ENCODE measurements around the gene ZNF174.

Gene ZNF174

DNA sequence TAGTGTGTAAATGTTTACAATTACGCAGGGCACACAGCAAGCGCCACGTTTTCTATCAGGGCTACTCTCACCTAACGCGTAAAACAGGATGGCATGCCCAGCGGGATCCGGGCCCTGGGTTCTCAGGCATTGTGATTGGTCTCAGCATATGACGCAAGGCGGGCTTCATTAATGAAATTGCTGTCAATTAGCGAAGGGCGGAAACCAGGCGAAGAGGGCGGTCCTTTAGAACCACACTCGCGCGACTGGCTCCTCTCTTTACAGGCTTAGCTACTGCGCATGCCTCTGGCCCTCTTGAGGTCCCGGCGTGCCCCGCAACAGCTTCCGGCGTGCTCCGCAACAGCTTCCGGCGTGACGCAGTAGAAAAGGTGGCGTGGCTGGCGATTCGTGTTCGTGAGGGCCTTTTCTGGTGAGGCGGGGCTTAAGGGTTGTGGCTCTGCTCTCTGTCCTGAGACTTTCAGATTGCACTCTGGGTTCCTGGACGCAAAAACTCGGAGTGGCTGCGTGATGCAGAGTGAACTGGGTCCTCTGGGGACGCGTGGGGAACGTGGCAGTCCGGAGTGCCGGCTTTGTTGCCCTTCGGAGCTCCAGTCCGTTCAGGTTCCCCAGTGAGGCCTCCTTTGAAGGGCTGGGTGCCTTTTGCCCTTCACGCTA is 36.1 kb upstream of the ZNF174 start:
- Histone ChIP-seq H3F3A (ENCODE audit: insufficient read depth, low read length) (no peaks in the 10 kb centered on the region), H3K4me1 (ENCODE audit: insufficient read depth, low read length, severe bottlenecking) (no peaks in the 10 kb centered on the region), H3K9me2 (ENCODE audit: low read depth, low read length) (no peaks in the 10 kb centered on the region), H3K36me3 (ENCODE audit: insufficient read depth, low read length) (no peaks in the 10 kb centered on the region), H3K79me2 (ENCODE audit: insufficient read depth, low read length) (no peaks in the 10 kb centered on the region), H4K20me1 (ENCODE audit: insufficient read depth, low read length) (no peaks in the 10 kb centered on the region), H3K9ac (ENCODE audit: low read length) (no peak overlapping the region), H3K9me3 (ENCODE audit: low read length) (no peaks in the 10 kb centered on the region), H3K4me3 (ENCODE audit: low read depth, low read length, poor library complexity, severe bottlenecking) (no peak overlapping the region), H3K27me3 (ENCODE audit: insufficient read depth, low read length) (no peaks in the 10 kb centered on the region), H3K27ac (ENCODE audit: low read depth, low read length, poor library complexity, severe bottlenecking) (no peak overlapping the region), H2AFZ (ENCODE audit: low read length) (no peak overlapping the region), H3K4me2 (ENCODE audit: low read length) (no peak overlapping the region)
- TF ChIP-seq EZH2 (IDR thresholded peaks at IDR 0.05; ENCODE audit: borderline replicate concordance, low read length): no peak
- TF ChIP-seq, protein P1, sequence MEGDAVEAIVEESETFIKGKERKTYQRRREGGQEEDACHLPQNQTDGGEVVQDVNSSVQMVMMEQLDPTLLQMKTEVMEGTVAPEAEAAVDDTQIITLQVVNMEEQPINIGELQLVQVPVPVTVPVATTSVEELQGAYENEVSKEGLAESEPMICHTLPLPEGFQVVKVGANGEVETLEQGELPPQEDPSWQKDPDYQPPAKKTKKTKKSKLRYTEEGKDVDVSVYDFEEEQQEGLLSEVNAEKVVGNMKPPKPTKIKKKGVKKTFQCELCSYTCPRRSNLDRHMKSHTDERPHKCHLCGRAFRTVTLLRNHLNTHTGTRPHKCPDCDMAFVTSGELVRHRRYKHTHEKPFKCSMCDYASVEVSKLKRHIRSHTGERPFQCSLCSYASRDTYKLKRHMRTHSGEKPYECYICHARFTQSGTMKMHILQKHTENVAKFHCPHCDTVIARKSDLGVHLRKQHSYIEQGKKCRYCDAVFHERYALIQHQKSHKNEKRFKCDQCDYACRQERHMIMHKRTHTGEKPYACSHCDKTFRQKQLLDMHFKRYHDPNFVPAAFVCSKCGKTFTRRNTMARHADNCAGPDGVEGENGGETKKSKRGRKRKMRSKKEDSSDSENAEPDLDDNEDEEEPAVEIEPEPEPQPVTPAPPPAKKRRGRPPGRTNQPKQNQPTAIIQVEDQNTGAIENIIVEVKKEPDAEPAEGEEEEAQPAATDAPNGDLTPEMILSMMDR (IDR thresholded peaks at IDR 0.05; ENCODE audit: low read length): no peak

DNA sequence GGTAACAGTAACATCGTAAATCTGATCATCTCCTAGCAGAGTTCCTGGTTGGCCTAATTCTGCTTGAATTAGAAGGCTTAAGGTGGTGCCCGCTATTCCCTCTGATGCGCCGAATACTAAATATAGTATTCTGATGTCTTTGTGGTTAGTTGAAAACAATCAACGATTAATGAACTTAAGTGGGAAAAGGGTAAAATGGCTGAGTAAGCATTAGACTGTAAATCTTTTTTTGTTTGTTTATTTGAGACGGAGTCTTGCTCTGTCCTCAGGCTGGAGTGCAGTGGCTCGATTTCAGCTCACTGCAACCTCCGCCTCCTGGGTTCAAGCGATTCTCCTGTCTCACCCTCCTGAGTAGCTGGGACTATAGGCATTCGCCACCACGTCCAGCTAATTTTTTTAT is 31.9 kb upstream of the ZNF174 start:
- H4K20me1 ChIP-seq (ENCODE audit: insufficient read depth, low read length): no peaks in the 10 kb centered on the region
- H3K4me3 ChIP-seq (ENCODE audit: low read depth, low read length, poor library complexity, severe bottlenecking): no peak overlapping the region
- no peak overlapping the region for H3K4me2 ChIP-seq (ENCODE audit: low read length)
- no peaks in the 10 kb centered on the region for H3K9me2 ChIP-seq (ENCODE audit: low read depth, low read length)
- TF ChIP-seq, protein P1 (IDR thresholded peaks at IDR 0.05; ENCODE audit: low read length): no peak
- no peak for TF ChIP-seq EZH2 (IDR thresholded peaks at IDR 0.05; ENCODE audit: borderline replicate concordance, low read length)
- no peak overlapping the region for H3K9ac ChIP-seq (ENCODE audit: low read length)
- H3K79me2 ChIP-seq (ENCODE audit: insufficient read depth, low read length): no peaks in the 10 kb centered on the region
- no peaks in the 10 kb centered on the region for H3K36me3 ChIP-seq (ENCODE audit: insufficient read depth, low read length)
- H3K9me3 ChIP-seq (ENCODE audit: low read length): no peaks in the 10 kb centered on the region
- no peaks in the 10 kb centered on the region; the same call in 1 of the 2 replicates for H3K27me3 ChIP-seq (ENCODE audit: insufficient read depth, low read length)
- H3K4me1 ChIP-seq (ENCODE audit: insufficient read depth, low read length, severe bottlenecking): no peaks in the 10 kb centered on the region
- no peak overlapping the region for H3K27ac ChIP-seq (ENCODE audit: low read depth, low read length, poor library complexity, severe bottlenecking)
- H2AFZ ChIP-seq (ENCODE audit: low read length): no peak overlapping the region
- H3F3A ChIP-seq (ENCODE audit: insufficient read depth, low read length): no peaks in the 10 kb centered on the region

DNA sequence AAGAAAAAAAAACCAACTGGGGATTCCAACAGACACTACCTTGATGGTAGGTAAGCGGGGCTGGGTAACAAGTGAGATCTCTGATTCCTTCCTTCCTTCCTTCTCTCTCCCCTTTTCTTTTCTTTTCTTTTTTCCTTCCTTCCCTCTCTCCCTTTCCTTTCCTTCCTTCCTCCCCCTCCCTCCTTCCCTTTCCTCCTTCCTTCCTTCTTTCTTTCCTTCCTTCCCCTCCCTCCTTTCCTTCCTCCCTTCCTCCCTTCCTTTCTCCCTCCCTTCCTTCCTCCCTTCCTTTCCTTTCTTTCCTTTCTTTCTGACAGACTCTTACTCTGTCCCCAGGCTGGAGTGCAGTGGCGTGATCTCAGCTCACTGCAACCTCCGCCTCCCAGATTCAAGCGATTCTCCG is 25.3 kb upstream of the ZNF174 start:
- Histone ChIP-seq H3K36me3 (ENCODE audit: insufficient read depth, low read length) (peaks cover 4% of the 10 kb centered on the region; the same call in 1 of the 2 replicates), H4K20me1 (ENCODE audit: insufficient read depth, low read length) (no peaks in the 10 kb centered on the region), H3K27ac (ENCODE audit: low read depth, low read length, poor library complexity, severe bottlenecking) (no peak overlapping the region), H3F3A (ENCODE audit: insufficient read depth, low read length) (no peaks in the 10 kb centered on the region), H3K4me1 (ENCODE audit: insufficient read depth, low read length, severe bottlenecking) (no peaks in the 10 kb centered on the region), H3K9me2 (ENCODE audit: low read depth, low read length) (no peaks in the 10 kb centered on the region), H3K4me2 (ENCODE audit: low read length) (no peak overlapping the region), H3K79me2 (ENCODE audit: insufficient read depth, low read length) (no peaks in the 10 kb centered on the region), H2AFZ (ENCODE audit: low read length) (no peak overlapping the region), H3K9ac (ENCODE audit: low read length) (no peak overlapping the region), H3K4me3 (ENCODE audit: low read depth, low read length, poor library complexity, severe bottlenecking) (no peak overlapping the region), H3K27me3 (ENCODE audit: insufficient read depth, low read length) (no peaks in the 10 kb centered on the region; the same call in 1 of the 2 replicates), H3K9me3 (ENCODE audit: low read length) (no peaks in the 10 kb centered on the region; the same call in 1 of the 2 replicates)
- TF ChIP-seq, protein P1 (IDR thresholded peaks at IDR 0.05; ENCODE audit: low read length): no peak
- TF ChIP-seq EZH2 (IDR thresholded peaks at IDR 0.05; ENCODE audit: borderline replicate concordance, low read length): no peak
